Epithelial cell of proximal tubule (primary cell): ENCODE measurements around the gene TSPAN31. TPM values are rescaled to one million over a fixed set of nuclear protein-coding genes. Genes with fewer than 3 reads are reported as not detected.
A peak's percentile ranks its signal among the peaks of the same experiment; 100 is the strongest.

Experiments used
- DNase-seq: peaks from one replicate; pipeline ENCODE4 v3.0.0-alpha.2; 2011; ENCODE audit warnings: low read depth
- H3K4me3 ChIP-seq: 2 replicates; pipeline ENCODE4 v1.5.1; 2011; ENCODE audit warnings: low read depth, mild to moderate bottlenecking, low read length
- total RNA-seq: library from RNA; depleted of rRNA; stranded (reverse); fragments of >200 nt; gene quantifications from 2 replicates; pipeline ENCODE4 v1.2.3, GENCODE V29; 2015
- TF ChIP-seq, protein P1 (sequence below): conservative IDR thresholded peaks from 2 replicates; pipeline ENCODE4 v1.5.1; 2012; ENCODE audit warnings: low read depth, mild to moderate bottlenecking, low read length

TSPAN31 gene
- total RNA-seq, 1 donor from 2014 or later = 40.4 TPM

GRCh38 chr12:57738661-57739237, 6.1 kb upstream of the TSPAN31 start, which contains the start of gene AGAP2:
AGAP2 (minus strand) TSS chr12:57738742; CDS start chr12:57738246, 496 bp downstream.
- TF ChIP-seq, protein P1, sequence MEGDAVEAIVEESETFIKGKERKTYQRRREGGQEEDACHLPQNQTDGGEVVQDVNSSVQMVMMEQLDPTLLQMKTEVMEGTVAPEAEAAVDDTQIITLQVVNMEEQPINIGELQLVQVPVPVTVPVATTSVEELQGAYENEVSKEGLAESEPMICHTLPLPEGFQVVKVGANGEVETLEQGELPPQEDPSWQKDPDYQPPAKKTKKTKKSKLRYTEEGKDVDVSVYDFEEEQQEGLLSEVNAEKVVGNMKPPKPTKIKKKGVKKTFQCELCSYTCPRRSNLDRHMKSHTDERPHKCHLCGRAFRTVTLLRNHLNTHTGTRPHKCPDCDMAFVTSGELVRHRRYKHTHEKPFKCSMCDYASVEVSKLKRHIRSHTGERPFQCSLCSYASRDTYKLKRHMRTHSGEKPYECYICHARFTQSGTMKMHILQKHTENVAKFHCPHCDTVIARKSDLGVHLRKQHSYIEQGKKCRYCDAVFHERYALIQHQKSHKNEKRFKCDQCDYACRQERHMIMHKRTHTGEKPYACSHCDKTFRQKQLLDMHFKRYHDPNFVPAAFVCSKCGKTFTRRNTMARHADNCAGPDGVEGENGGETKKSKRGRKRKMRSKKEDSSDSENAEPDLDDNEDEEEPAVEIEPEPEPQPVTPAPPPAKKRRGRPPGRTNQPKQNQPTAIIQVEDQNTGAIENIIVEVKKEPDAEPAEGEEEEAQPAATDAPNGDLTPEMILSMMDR = no peak
- H3K4me3 ChIP-seq = peak within 1 kb of the TSS; percentile 4
- no peak for DNase-seq

DNA sequence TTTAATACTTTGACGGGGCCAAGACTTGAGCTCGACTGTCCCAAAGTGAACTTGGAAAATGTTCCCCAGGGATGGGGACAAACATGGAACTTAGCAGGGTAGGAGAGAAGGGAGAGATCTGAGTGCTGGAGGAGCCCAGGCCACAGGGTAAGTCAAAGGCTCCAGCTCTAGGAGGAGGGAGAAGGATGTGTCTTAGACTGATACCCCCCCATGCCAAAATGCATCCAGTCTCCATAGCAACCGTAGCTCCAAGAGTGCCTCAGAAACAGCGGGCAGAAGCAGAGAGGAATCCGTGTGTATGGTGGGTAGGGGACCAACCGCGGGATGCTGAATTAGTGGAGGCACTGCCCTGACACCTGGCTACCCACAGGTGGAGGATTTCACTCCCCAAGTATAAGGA, 5.5 kb upstream of the TSPAN31 start:
- no peak overlapping the region for H3K4me3 ChIP-seq
- no peak for DNase-seq
- TF ChIP-seq, protein P1 = no peak

DNA sequence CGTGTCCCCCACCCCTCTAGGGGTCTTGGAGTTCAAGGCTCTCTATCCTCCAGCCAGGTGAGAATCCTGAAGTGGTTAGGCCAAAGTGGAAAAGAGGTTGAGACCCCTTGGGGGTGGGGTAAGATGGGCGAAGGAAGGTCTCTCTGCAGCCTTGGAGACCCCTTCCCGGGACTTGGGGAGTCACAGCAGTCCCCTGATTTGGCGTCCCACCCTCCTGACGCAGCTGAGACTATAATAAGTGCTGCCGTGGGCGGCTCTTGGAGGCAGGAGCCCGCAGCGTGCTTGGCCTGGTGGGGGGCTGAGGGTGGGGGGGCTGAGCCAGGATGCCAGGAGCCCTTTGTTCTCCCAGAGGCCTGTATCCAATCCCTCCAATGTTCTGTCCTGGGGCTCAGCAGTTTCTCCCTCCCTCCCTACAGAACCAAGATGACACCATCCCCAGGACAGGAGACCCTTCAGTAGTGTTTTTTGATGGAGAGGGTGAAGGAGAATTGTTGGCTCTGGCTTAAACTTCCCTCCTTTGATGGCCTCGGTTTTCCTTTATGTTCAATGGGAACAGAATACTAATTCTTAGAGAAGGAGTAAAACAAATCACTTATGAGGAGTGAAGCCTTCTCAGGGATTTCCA, 4.8 kb upstream of the TSPAN31 start:
- no peak overlapping the region for H3K4me3 ChIP-seq
- TF ChIP-seq, protein P1 = no peak
- no peak for DNase-seq

DNA sequence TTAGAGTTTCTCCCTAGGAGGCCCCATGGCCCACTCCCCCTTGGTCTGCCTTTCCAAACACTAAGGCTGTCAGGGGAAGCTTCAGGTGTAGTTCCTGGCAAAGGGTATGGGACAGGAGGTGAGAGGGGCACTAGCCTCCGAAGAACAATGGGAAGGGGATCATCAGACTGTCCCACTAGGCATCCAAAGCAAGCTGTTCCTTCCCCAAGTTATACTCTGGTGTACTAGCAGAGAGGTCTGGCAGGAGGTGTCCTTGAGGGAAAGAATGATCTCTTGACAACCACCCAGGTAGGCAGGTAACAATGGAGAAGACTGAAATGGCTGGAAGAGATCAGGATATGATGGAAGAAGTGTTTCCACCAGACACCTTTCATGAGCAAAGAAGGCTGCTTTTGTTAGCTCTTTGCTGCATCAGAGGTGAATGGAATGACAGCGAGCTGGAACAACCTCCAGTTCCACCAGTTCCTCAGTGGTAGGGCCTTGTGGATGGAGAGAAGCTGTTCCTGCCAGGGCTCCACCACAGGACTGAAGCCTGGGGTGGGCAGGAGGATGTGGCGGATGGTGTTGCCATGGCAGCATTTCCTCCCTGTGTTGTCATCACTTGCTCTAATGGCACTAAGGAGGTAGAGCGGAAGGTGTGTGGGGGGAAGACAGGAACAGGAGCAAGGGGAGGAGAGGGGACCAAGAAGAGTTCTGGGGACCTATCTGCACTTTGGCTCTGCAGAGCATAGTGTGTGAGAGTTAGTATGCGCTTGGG, 4.0 kb upstream of the TSPAN31 start:
- TF ChIP-seq, protein P1 = no peak
- no peak for DNase-seq
- no peak overlapping the region for H3K4me3 ChIP-seq

- DNase-seq = no peak
- TF ChIP-seq, protein P1 = no peak
- H3K4me3 ChIP-seq = no peak overlapping the region
Observed at GRCh38 chr12:57741413-57741789, 3.4 kb upstream of the TSPAN31 start.

DNA sequence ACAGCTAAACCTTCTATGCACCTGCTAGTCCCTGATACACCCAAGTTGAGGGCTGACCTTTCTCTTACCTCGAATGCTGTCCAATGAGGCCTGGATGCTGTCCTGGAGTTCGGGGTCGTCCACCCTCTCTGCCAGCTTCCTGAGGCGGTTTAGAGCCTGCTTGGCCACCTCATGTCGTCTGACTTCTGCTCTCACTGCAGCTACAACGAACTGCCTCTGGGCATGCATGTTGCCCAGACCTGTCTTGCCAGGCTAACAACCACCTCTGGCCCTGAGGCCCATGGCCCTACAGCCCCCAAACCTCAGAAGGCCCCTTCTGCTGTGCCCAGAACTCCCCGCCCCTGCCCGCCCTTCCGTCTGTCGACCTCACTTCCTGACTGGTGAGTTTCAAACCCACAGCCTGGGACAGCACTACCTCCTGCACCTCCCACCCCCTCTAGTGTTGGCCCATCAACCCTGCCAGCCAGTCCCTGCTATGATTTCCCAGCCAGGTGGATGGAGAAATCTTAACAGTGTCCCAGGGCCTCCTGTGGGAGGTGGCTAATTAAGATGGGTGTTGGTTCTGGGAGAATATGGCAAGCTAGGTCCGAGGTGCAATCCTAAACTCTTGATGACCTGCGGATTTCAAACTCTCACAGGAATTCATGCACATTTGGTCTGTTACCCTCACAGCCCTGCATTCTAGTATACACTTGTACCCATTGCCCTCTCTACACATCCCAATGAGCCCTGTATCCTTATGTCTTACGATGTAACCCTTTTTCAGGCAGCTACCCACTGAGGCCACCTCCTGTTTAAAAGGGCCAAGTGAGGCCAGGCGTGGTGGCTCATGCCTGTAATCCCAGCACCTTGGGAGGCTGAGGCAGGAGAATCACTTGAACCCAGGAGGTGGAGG, 2.7 kb upstream of the TSPAN31 start:
- no peak for DNase-seq
- TF ChIP-seq, protein P1 = no peak
- no peak overlapping the region for H3K4me3 ChIP-seq
